ENCODE results near the gene ERCC5.

ERCC5 gene

GRCh38 chr13:102917019-102917418, 71.2 kb downstream of the ERCC5 start:
- DNase-seq (ENCODE audit: low read depth, low spot score), result no peak

GRCh38 chr13:102922184-102922583, 76.4 kb downstream of the ERCC5 start:
- DNase-seq (ENCODE audit: low read depth, low spot score), result no peak

All from activated naive CD8-positive, alpha-beta T cell treated with anti-CD3 and anti-CD28 coated beads, Interleukin-2, amount 50 U/mL, for 16 hours (primary cell).